HUES6 (cell line): ENCODE data around the gene NTF3.
A peak's percentile ranks its signal among the peaks of the same experiment; 100 is the strongest.

ENCODE experiments used
- H3K27ac ChIP-seq: 2 replicates; pipeline ENCODE4 v1.7.0; 2013; ENCODE audit warnings: low read depth, mild to moderate bottlenecking, low read length, inconsistent platforms
- H3K27me3 ChIP-seq: 2 replicates; pipeline ENCODE4 v1.6.1; 2013; ENCODE audit warnings: low read length; ENCODE audit not compliant: control insufficient read depth, insufficient read depth
- H3K36me3 ChIP-seq: 2 replicates; pipeline ENCODE4 v1.6.1; 2013; ENCODE audit warnings: low read length; ENCODE audit not compliant: control insufficient read depth, insufficient read depth
- H3K4me1 ChIP-seq: 2 replicates; pipeline ENCODE4 v1.6.1; 2013; ENCODE audit warnings: low read length; ENCODE audit not compliant: control insufficient read depth, insufficient read depth
- H3K4me3 ChIP-seq: 2 replicates; pipeline ENCODE4 v1.5.1; 2013; ENCODE audit warnings: low read depth, low read length
- H3K9ac ChIP-seq: one replicate; pipeline ENCODE4 v1.6.1; 2013; ENCODE audit warnings: mild to moderate bottlenecking, low read length
- H3K9me3 ChIP-seq: 2 replicates; pipeline ENCODE4 v1.6.1; 2013; ENCODE audit warnings: low read depth, low read length; ENCODE audit not compliant: control insufficient read depth, insufficient read depth

Gene NTF3

DNA sequence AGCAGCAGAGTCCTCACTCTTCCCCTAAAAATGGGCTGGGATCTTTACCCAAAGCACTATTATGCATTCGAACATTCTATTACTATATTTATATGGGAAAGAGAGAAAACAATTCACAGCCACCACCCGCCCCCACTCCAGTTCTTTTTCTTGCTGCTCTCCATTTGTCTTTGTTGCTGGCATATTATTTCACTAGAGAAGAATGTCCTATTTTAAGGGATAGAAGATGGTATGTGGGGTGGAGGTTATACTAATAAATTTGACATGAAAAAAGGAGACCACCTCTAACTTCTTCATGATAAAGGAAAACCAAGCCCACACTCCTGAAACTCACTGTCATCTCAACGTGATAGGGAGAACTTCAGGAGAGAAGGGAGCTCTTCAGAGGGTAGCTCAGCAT, 28.5 kb upstream of the NTF3 start:
- Histone ChIP-seq H3K4me1 (no peaks in the 10 kb centered on the region), H3K27me3 (peaks cover 12% of the 10 kb centered on the region), H3K36me3 (no peaks in the 10 kb centered on the region), H3K9me3 (no peaks in the 10 kb centered on the region), H3K27ac (no peak overlapping the region), H3K9ac (no peak overlapping the region), H3K4me3 (no peak overlapping the region)

DNA sequence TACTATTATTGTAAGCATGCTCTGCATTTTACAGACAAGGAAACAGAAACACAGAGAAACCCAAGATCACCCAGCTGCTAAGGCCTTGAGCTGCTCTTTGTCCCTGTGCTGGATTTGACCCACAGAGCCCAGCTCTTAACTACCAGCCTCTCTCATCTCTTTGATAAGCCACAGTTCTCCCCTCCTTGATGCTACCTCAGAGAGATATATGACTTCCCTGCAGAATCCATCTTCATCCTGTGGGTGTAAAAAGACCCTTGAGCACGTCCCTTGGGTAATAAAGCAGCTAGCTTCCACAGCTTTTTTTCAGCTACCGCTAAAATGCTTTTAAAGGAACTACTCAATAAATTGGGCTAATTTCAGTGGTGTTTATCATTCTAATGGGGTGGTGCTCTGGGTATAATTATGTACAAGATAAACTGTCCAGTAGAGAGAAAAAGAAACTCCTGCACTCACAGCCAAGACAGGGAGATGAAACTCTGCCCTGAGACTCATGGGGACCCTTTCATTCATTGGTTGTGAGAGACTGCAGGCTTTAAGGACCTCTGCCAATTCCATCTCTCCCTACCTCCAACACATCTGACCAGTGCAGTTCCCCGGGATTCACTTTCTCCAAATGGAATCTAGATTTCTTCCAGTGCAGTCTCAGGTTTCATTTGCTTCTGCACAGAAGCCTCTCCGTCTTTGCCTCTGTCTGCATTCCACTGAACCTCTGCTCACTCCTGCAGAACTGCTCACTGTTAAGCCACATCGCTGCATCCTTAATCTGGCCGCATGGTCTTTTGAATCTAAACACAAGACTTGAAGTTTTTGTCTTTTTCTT, 24.7 kb upstream of the NTF3 start:
- Histone ChIP-seq H3K9me3 (peaks cover 8% of the 10 kb centered on the region; the same call in 1 of the 2 replicates), H3K36me3 (no peaks in the 10 kb centered on the region), H3K4me3 (no peak overlapping the region), H3K27ac (no peak overlapping the region), H3K27me3 (peaks cover 5% of the 10 kb centered on the region; the same call in 1 of the 2 replicates), H3K9ac (no peak overlapping the region), H3K4me1 (no peaks in the 10 kb centered on the region)

DNA sequence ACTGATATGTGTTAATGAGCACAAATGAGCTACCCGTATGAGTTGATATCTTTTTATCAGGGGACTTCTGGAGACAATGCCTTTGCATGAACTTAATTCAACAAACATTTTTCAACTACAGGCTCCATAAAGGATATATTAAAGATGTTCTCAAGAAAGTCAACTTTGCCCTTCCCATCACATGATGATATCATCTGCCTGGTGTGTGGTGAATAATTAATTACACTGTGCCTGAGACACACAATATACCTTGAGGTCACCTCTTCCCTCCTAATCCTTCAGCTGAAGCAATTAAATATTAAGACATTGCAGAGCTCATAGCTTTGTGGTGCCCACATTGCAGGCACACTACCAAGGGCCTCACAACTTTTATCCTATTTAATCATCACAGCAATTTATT, 22.3 kb upstream of the NTF3 start:
- Histone ChIP-seq H3K27me3 (no peaks in the 10 kb centered on the region), H3K27ac (no peak overlapping the region), H3K36me3 (no peaks in the 10 kb centered on the region), H3K4me3 (no peak overlapping the region), H3K9ac (no peak overlapping the region), H3K9me3 (peaks cover 8% of the 10 kb centered on the region; the same call in 1 of the 2 replicates), H3K4me1 (no peaks in the 10 kb centered on the region)

DNA sequence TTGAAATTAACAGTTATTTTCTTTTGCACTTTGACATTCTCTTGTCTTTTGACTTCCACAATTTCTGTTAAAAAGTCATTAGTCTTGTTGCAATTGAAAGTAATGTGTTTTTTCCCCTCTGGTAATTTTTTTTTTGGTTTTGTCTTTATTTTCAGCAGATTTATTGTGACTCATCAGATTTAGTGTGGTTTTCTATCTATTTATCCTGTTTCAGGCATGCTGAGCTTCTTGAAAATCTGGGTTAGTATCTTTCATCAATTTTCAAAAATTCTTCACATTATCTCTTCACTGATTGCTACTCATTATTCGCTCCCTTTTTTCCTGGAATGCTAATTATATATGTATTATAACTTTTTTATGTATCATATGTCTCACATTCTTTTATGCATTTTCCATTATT, 15.3 kb upstream of the NTF3 start:
- Histone ChIP-seq H3K9ac (no peak overlapping the region), H3K4me3 (no peak overlapping the region), H3K36me3 (no peaks in the 10 kb centered on the region), H3K9me3 (peaks cover 1% of the 10 kb centered on the region; the same call in 1 of the 2 replicates), H3K4me1 (no peaks in the 10 kb centered on the region), H3K27me3 (no peaks in the 10 kb centered on the region), H3K27ac (no peak overlapping the region)

DNA sequence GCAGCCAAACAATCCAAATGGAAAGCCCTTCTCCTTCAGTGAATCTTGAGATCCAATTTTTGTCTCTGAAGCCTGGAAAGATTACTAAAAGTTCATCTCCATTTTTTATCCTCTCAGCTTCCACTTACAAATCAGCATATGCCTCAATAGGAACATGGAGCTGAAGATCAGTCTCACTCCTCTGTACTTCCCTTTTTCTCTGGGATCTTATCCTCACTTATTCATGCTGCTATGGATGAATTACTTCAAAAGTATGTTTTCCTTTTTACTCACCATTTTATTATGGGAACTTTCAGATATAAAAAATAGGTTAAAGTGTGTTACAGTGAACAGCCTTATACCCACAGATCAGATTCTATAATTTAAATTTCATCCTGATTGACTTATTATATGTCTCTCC, 14.4 kb upstream of the NTF3 start:
- Histone ChIP-seq H3K9me3 (no peaks in the 10 kb centered on the region), H3K27me3 (no peaks in the 10 kb centered on the region), H3K4me3 (no peak overlapping the region), H3K36me3 (no peaks in the 10 kb centered on the region), H3K9ac (no peak overlapping the region), H3K27ac (no peak overlapping the region), H3K4me1 (no peaks in the 10 kb centered on the region)

DNA sequence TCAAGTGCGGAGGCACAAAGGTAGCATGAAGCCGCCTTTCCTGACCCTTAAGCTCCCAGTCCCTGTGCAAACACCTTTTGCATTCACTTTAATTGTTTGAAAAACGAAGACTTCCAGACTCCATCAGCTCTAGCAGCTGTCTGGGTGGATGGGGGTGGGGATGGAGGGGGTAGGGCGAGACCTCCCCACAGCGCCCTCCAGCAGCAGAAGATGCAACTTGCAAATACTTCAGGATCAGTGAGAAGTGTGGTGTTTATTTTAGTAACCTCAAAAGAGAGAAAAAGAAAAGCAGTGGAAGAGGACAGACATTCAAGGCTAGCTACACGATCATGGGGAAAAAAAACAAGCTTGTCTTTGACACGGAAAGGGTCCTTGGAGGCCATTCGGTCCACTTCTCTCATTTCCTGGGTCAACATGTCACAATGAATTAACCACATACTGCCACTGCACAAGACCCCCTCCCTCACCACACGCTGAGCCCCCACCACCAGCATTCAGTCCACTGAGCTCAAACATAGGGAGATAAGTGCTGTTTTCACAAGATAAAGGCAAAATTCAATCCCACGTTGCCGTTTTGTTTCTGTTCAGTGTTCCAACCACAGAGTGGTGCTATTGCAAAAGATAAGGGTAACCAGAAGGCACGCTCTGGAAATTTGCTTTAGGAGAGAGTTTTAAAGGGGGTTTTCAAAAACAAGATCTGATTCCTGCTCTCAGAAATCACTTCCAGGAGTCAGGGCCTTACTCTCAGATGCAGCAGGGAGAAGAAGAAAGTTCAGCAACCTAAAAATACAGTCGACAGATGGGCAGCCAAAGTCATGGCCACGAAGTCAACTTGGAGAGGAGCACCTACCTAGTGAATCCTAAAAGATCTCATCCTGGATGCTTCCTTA, 3.3 kb upstream of the NTF3 start:
- Histone ChIP-seq H3K36me3 (no peaks in the 10 kb centered on the region), H3K9me3 (no peaks in the 10 kb centered on the region), H3K4me3 (peak overlapping the region; percentile 50), H3K4me1 (peaks cover 31% of the 10 kb centered on the region), H3K27ac (no peak overlapping the region), H3K9ac (no peak overlapping the region), H3K27me3 (peaks cover 53% of the 10 kb centered on the region)

DNA sequence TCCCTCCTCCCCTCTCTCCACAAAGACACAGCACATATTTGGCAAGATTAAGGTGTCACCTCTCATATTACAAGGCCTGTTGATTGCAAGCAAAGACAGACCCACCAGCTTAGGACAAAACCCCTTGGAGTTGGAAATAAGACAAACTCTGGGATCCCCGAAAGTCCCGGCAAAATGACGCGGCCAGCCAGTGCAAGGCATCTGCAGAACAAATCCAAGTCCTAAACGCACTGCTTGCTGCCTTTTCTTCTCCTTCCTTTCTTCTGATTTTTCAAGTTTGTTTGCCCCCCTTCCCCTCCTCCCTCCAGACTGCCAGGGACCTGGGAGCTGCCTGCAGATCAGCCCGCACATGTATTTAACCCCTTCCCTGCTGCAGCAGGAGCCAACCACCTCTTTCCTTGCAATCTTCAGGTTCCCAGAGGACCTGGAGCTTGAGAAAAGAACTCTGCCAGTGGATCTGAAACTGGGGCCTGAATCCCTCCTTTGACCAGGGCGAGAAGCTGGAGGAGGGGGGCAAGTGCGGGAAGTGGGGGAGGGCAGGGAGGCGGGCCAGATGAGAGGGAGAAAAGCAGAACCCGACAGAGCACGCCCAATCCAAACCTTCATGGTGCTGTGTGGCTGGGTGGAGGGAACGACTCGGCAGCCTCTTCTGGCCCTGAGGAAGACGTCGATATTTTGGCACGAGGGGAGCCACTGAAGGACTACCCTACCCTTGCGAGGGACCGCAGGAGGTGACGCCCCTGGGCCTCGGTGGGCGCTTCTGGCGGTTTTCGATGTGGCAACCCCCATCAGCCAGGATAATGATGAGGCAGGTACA, 2.0 kb upstream of the NTF3 start:
- H3K9me3 ChIP-seq = no peaks in the 10 kb centered on the region
- peaks cover 42% of the 10 kb centered on the region for H3K4me1 ChIP-seq
- H3K27ac ChIP-seq = no peak overlapping the region
- peaks cover 67% of the 10 kb centered on the region for H3K27me3 ChIP-seq
- H3K4me3 ChIP-seq = peak overlapping the region; percentile 56
- no peaks in the 10 kb centered on the region for H3K36me3 ChIP-seq
- H3K9ac ChIP-seq = no peak overlapping the region

DNA sequence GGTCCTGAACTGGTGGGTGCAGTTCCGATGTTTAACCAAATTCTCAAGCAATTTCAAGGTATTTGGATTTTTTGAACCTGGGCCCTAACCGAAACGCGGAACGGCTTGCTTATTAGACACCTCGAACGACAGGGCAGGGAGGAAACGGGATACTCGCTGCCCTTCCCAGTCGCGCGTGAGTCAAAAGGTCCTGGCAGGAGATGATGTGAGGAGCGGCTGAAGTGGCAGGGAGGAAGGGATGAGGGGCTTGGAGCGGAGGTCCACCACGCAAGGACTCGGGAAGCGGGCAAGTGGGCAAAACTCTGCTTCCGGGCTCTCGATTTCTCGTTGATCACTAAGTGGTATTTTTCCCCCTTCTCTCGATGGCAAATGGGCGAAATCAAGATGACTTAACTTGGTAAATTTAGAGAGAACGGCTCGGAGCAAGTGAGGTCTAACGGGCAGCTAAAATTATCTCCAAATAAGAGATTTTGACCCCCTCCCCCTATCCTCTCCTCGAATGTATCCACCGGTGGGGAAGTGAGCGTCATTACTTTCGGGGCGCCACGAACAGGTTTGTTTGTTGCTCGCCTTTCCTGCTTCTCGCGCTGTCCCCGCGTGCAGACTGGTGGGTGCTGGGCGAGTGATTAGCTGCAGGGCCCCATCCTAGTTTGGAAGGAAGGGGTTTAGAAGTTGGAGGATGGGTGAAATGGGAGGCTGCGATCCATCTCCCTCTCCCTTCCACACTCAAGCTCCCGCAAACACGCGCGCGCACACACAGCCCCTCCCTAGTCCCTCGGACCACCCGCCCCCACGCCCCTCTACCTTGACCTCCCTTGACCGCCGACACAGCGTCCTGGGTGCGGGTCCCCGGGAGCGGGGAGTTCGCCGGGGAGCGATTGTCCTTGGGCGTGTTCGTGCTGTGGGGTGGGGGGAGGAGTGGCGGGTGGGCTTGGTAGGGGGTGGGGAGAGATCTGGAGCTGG, 986 bp upstream of the NTF3 start:
- peak overlapping the region; percentile 56 for H3K4me3 ChIP-seq
- peaks cover 42% of the 10 kb centered on the region for H3K4me1 ChIP-seq
- no peak overlapping the region for H3K27ac ChIP-seq
- H3K27me3 ChIP-seq = peaks cover 76% of the 10 kb centered on the region
- no peaks in the 10 kb centered on the region for H3K36me3 ChIP-seq
- no peaks in the 10 kb centered on the region for H3K9me3 ChIP-seq
- H3K9ac ChIP-seq = peak overlapping the region; percentile 22

DNA sequence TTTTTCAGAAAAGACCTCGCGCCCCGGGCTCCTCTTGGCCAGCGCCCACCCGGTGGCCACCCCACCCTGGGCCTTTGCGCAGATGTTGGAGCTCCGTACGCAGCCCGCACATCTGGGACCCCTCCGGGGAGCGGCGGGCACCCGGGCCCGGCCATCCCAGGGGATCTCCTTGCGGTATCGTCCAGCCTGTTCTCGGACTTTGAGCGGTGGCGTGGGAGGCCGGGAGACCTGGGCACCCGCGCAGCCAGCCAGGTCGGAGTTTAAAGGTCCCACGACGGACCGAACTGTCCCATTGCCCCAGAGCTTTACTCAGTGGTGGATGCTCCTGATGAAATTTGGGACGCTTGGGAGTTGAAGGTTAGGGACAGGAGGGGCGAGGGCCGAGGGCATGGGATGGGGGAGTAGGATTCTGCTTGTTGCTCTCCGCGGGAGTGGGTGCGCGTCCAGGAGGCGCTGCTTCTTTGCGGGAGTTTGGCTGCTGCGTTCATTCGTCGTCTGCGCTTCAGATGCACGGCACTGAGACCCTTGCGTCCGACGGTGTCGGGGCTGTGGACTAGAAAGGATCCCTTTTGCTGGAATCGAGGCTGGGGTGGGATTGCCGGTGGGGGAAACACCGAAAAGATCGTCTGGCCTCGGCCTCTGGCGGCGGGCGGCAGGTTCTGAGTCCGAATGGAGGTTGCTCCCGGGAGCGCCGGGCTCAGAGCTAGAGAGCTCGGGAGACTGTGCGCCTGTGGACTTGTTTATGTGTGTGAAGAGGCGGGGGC, 1.4 kb downstream of the NTF3 start:
- no peaks in the 10 kb centered on the region for H3K36me3 ChIP-seq
- H3K4me3 ChIP-seq = peak overlapping the region; percentile 63
- peaks cover 97% of the 10 kb centered on the region for H3K27me3 ChIP-seq
- peaks cover 37% of the 10 kb centered on the region for H3K4me1 ChIP-seq
- no peaks in the 10 kb centered on the region for H3K9me3 ChIP-seq
- H3K9ac ChIP-seq = peak overlapping the region; percentile 45
- no peak overlapping the region for H3K27ac ChIP-seq
